K562 (cell line): ENCODE measurements around the gene LTK. TPM values are rescaled to one million over a fixed set of nuclear protein-coding genes. Genes with fewer than 3 reads are reported as not detected.
A peak's percentile ranks its signal among the peaks of the same experiment; 100 is the strongest.

Source experiments
- HNRNPK ChIP-seq: fragments of 200-400 bp; formaldehyde crosslinking; IDR thresholded peaks from one replicate; pipeline ENCODE4 v1.6.1; 2018; ENCODE audit warnings: mild to moderate bottlenecking, low read depth, low read length; ENCODE audit not compliant: poor library complexity, severe bottlenecking
- JUN ChIP-seq, 2 experiments: sonication (generic) in 1 of 2; formaldehyde crosslinking in 1 of 2; IDR thresholded peaks; 2 replicates each; pipeline versions ENCODE4 v1.6.1 to v1.8.0; 2012 to 2022; ENCODE audit warnings: borderline replicate concordance in 2 of 2, mild to moderate bottlenecking in 2 of 2, improper control_type of control experiment in 1 of 2, low read depth in 1 of 2, low read length in 1 of 2, missing genetic modification reagents in 1 of 2
- LARP7 ChIP-seq: fragments of 450-650 bp; IDR thresholded peaks from 2 replicates; pipeline ENCODE4 v1.6.1; 2016
- LCOR ChIP-seq: sonication (generic); formaldehyde crosslinking; IDR thresholded peaks from 2 replicates; pipeline ENCODE4 v1.8.0; 2022; ENCODE audit warnings: mild to moderate bottlenecking, missing genetic modification reagents
- MXI1 ChIP-seq: IDR thresholded peaks from 2 replicates; pipeline ENCODE4 v1.6.1; 2011; ENCODE audit warnings: low read depth, mild to moderate bottlenecking, improper control_type of control experiment, low read length
- NCOA4 ChIP-seq: fragments of 450-650 bp; IDR thresholded peaks from 2 replicates; pipeline ENCODE4 v1.6.1; 2018; ENCODE audit warnings: mild to moderate bottlenecking; ENCODE audit not compliant: partially characterized antibody
- PHTF2 ChIP-seq: fragments of 250-450 bp; sonication (Bioruptor Pico); IDR thresholded peaks from 2 replicates; pipeline ENCODE4 v1.5.0; 2021; ENCODE audit warnings: mild to moderate bottlenecking
- POLR2AphosphoS5 ChIP-seq: IDR thresholded peaks from 2 replicates; pipeline ENCODE4 v1.6.1; 2011; ENCODE audit warnings: mild to moderate bottlenecking, low read depth, low read length, moderate library complexity; ENCODE audit not compliant: control insufficient read depth, insufficient read depth
- STAG1 ChIP-seq: sonication (generic); formaldehyde crosslinking; IDR thresholded peaks from 2 replicates; pipeline ENCODE4 v1.5.0; 2020; ENCODE audit warnings: missing genetic modification reagents, borderline replicate concordance
- STAT5A ChIP-seq: IDR thresholded peaks from 2 replicates; pipeline ENCODE4 v1.6.1; 2012; ENCODE audit warnings: low read length, inconsistent platforms, borderline replicate concordance
- XRCC5 ChIP-seq: fragments of 200-400 bp; formaldehyde crosslinking; IDR thresholded peaks from 2 replicates; pipeline ENCODE4 v1.6.1; 2017; ENCODE audit warnings: low read depth, mild to moderate bottlenecking, low read length
- ZNF551 ChIP-seq: fragments of 250-450 bp; sonication (Bioruptor Pico); IDR thresholded peaks from 2 replicates; pipeline ENCODE4 v1.5.0; 2021; ENCODE audit warnings: mild to moderate bottlenecking, moderate library complexity
- polyA plus RNA-seq, 8 experiments: library from polyadenylated mRNA; depleted of rRNA in 4 of 8; stranded (reverse) in 5 of 8; unstranded in 3 of 8; fragments of >200 nt; fragmentation: Nextera tagmentation in 2 of 8; fragmentation: Illumina TruSeq in 1 of 8; extraction: Ambion mirVana in 2 of 8; extraction: Trizol in 1 of 8; gene quantifications; 2 replicates each; pipeline versions ENCODE4 v1.2.1 to v1.2.3, GENCODE V29; 2011 to 2014; ENCODE audit warnings: inconsistent platforms in 1 of 8, missing spikeins in 1 of 8
- total RNA-seq, 7 experiments: library from RNA; depleted of rRNA in 6 of 7; stranded (reverse); fragments of >200 nt in 6 of 7; fragmentation: Illumina TruSeq in 2 of 7; extraction: Trizol in 2 of 7; gene quantifications; 2 replicates each; pipeline versions ENCODE4 v1.2.1 to v1.2.3, GENCODE V29; 2011 to 2021; ENCODE audit warnings: low replicate concordance in 1 of 7
- TF ChIP-seq, protein P1 (sequence below): fragments of 250-450 bp; sonication (Bioruptor Pico); IDR thresholded peaks from 2 replicates; pipeline ENCODE4 v1.5.0; 2021
- TF ChIP-seq, protein P2 (sequence below), 2 experiments: IDR thresholded peaks; 2 replicates each; pipeline ENCODE4 v1.6.1; 2011; ENCODE audit warnings: borderline replicate concordance in 1 of 2, control low read depth in 1 of 2, low read depth in 1 of 2, low read length in 1 of 2, mild to moderate bottlenecking in 1 of 2, mixed read lengths in 1 of 2, moderate library complexity in 1 of 2; ENCODE audit not compliant: insufficient read depth in 1 of 2, insufficient read length in 1 of 2, poor library complexity in 1 of 2, severe bottlenecking in 1 of 2; ENCODE audit errors: extremely low read depth in 1 of 2
- TF ChIP-seq, protein P3 (sequence below): fragments of 250-450 bp; sonication (Bioruptor Pico); IDR thresholded peaks from 2 replicates; pipeline ENCODE4 v1.5.0; 2021
- TF ChIP-seq, protein P4 (sequence below): conservative IDR thresholded peaks from 2 replicates; pipeline ENCODE4 v1.6.1; 2011; ENCODE audit warnings: low read depth, mild to moderate bottlenecking, low read length; ENCODE audit not compliant: control insufficient read depth
- TF ChIP-seq, protein P5 (sequence below): IDR thresholded peaks from 2 replicates; pipeline ENCODE4 v1.6.1; 2011; ENCODE audit warnings: borderline replicate concordance, low read depth, mild to moderate bottlenecking, moderate library complexity, low read length; ENCODE audit not compliant: insufficient read depth, poor library complexity, severe bottlenecking

The LTK gene
- total and polyA plus RNA-seq, 9 of the 15 experiments (the other 6 are each of a cell fraction or from before 2014, with no cell fraction given), result 0.25 to 4.4 (median 1.8) TPM

DNA sequence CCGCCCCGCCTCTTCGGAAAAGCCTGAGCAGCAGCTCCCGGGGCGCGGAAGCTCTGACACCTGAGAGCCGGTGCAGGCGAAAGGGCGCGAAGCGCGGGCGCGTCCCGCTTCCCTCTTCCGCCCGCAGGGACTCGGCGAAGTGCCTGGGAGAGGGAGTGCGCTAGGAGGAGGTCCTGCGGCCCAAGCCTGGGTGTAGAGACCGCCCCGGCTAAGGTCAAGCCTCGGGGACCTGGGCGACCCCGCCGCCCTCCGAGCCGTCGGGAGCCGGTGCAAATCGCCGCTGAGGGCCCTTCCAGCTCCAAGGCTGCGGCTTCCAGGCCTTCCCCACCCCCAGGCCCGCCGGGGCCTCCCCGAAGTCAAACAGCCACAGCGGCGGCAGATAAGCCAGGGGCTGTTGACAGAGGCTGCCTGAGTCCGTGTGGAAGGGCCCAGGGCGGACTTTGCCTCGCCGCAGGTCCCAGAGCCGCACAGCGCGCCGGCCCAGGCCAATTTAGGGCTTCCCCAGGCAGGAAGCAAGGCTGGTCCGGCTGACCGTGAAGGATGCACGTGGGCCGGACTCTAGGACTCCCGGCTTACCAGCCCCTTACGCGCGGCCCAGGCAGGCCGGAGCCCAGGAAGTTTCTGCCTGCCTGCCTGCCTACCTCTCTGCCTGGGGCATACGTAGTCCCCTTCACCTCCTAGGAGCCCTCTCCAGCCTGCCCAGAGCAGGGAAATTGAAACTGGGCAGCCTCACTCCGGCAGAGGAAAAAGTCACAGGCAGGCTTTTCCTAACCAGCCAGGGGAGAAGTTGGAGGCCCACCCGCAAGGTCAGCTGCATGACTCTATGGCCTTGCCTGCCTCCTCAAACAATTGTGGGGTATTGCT is 17.7 kb downstream of the LTK start (continued):
- TF ChIP-seq PHTF2 (CRISPR knock-in tag), result no peak
- TF ChIP-seq, protein P1, sequence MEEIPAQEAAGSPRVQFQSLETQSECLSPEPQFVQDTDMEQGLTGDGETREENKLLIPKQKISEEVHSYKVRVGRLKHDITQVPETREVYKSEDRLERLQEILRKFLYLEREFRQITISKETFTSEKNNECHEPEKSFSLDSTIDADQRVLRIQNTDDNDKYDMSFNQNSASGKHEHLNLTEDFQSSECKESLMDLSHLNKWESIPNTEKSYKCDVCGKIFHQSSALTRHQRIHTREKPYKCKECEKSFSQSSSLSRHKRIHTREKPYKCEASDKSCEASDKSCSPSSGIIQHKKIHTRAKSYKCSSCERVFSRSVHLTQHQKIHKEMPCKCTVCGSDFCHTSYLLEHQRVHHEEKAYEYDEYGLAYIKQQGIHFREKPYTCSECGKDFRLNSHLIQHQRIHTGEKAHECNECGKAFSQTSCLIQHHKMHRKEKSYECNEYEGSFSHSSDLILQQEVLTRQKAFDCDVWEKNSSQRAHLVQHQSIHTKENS (CRISPR knock-in tag), result no peak
- TF ChIP-seq STAG1 (CRISPR knock-in tag), result no peak
- no peak for TF ChIP-seq MXI1
- TF ChIP-seq, protein P2, sequence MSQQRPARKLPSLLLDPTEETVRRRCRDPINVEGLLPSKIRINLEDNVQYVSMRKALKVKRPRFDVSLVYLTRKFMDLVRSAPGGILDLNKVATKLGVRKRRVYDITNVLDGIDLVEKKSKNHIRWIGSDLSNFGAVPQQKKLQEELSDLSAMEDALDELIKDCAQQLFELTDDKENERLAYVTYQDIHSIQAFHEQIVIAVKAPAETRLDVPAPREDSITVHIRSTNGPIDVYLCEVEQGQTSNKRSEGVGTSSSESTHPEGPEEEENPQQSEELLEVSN (IDR thresholded peaks at IDR 0.05; ENCODE audit: borderline replicate concordance in 1 of 2, extremely low read depth in 1 of 2, insufficient read depth in 1 of 2, insufficient read length in 1 of 2, low read depth in 1 of 2, low read length in 1 of 2, poor library complexity in 1 of 2, severe bottlenecking in 1 of 2), result peak; percentile 67 to 95
- TF ChIP-seq, protein P3, sequence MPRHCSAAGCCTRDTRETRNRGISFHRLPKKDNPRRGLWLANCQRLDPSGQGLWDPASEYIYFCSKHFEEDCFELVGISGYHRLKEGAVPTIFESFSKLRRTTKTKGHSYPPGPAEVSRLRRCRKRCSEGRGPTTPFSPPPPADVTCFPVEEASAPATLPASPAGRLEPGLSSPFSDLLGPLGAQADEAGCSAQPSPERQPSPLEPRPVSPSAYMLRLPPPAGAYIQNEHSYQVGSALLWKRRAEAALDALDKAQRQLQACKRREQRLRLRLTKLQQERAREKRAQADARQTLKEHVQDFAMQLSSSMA (CRISPR knock-in tag), result no peak
- TF ChIP-seq, protein P4, sequence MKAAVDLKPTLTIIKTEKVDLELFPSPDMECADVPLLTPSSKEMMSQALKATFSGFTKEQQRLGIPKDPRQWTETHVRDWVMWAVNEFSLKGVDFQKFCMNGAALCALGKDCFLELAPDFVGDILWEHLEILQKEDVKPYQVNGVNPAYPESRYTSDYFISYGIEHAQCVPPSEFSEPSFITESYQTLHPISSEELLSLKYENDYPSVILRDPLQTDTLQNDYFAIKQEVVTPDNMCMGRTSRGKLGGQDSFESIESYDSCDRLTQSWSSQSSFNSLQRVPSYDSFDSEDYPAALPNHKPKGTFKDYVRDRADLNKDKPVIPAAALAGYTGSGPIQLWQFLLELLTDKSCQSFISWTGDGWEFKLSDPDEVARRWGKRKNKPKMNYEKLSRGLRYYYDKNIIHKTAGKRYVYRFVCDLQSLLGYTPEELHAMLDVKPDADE, result no peak
- TF ChIP-seq NCOA4, result no peak
- no peak for TF ChIP-seq STAT5A
- TF ChIP-seq LARP7, result no peak
- TF ChIP-seq ZNF551 (CRISPR knock-in tag), result no peak
- TF ChIP-seq XRCC5, result peak; percentile 56; the same call in 1 of the 2 replicates
- no peak for TF ChIP-seq HNRNPK
- no peak for TF ChIP-seq POLR2AphosphoS5
- TF ChIP-seq LCOR (CRISPR knock-in tag), result peak; percentile 73; the same call in 1 of the 2 replicates
- TF ChIP-seq, protein P5, sequence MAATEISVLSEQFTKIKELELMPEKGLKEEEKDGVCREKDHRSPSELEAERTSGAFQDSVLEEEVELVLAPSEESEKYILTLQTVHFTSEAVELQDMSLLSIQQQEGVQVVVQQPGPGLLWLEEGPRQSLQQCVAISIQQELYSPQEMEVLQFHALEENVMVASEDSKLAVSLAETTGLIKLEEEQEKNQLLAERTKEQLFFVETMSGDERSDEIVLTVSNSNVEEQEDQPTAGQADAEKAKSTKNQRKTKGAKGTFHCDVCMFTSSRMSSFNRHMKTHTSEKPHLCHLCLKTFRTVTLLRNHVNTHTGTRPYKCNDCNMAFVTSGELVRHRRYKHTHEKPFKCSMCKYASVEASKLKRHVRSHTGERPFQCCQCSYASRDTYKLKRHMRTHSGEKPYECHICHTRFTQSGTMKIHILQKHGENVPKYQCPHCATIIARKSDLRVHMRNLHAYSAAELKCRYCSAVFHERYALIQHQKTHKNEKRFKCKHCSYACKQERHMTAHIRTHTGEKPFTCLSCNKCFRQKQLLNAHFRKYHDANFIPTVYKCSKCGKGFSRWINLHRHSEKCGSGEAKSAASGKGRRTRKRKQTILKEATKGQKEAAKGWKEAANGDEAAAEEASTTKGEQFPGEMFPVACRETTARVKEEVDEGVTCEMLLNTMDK, result no peak
- no peak for TF ChIP-seq JUN (IDR thresholded peaks at IDR 0.05; ENCODE audit: borderline replicate concordance, low read depth, low read length)
- no peak for TF ChIP-seq JUN (CRISPR knock-in tag; IDR thresholded peaks at IDR 0.05; ENCODE audit: borderline replicate concordance)
